BLaER1 (cell line): ENCODE data around the gene MEG3.
A peak's percentile ranks its signal among the peaks of the same experiment; 100 is the strongest.

Source experiments
- H3K27ac ChIP-seq: shearing (Covaris generic); formaldehyde crosslinking; 2 replicates; pipeline ENCODE4 v1.8.1; 2022
- H3K27me3 ChIP-seq: shearing (Covaris generic); formaldehyde crosslinking; 2 replicates; pipeline ENCODE4 v1.8.1; 2022
- H3K36me3 ChIP-seq: shearing (Covaris generic); formaldehyde crosslinking; 2 replicates; pipeline ENCODE4 v1.8.1; 2022
- H3K4me1 ChIP-seq: shearing (Covaris generic); formaldehyde crosslinking; 2 replicates; pipeline ENCODE4 v1.8.1; 2022
- H3K4me2 ChIP-seq: shearing (Covaris generic); formaldehyde crosslinking; 2 replicates; pipeline ENCODE4 v1.8.1; 2022
- H3K4me3 ChIP-seq: shearing (Covaris generic); formaldehyde crosslinking; 2 replicates; pipeline ENCODE4 v1.8.1; 2022
- H3K9ac ChIP-seq: shearing (Covaris generic); formaldehyde crosslinking; 2 replicates; pipeline ENCODE4 v1.8.1; 2022
- H3K9me3 ChIP-seq: shearing (Covaris generic); formaldehyde crosslinking; 2 replicates; pipeline ENCODE4 v1.8.1; 2022
- H4K20me1 ChIP-seq: shearing (Covaris generic); formaldehyde crosslinking; 2 replicates; pipeline ENCODE4 v1.8.1; 2022
- Cebpa-rat ChIP-seq: shearing (Covaris generic); IDR thresholded peaks from 2 replicates; pipeline ENCODE4 v1.8.1; 2022

Gene MEG3

DNA sequence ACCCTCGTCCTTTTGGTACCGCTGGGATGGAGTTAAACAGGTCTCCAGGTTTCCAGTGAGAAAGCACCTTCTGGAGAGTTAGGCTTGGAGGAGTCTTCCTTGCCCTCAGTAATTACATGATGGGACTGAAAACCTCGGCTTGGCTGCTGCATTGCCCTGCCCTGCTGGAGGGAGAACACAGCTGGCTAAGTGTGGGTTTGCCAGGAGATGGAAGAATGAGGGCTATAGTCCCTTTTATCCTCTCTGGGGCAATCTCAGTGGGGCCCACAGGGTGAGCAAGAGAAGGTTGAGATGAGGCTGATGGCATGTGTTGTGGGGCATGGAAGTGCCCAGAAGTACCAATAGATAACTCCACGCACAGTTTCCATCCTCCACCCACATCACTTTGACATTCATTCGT, 23.2 kb upstream of the MEG3 start:
- peaks cover 18% of the 10 kb centered on the region for H3K9me3 ChIP-seq
- no peak overlapping the region for H3K27ac ChIP-seq
- no peaks in the 10 kb centered on the region for H3K27me3 ChIP-seq
- peaks cover 21% of the 10 kb centered on the region for H3K4me1 ChIP-seq
- H3K4me3 ChIP-seq, result no peak overlapping the region
- no peak overlapping the region for H3K4me2 ChIP-seq
- H4K20me1 ChIP-seq, result no peaks in the 10 kb centered on the region
- no peaks in the 10 kb centered on the region for H3K36me3 ChIP-seq
- no peak overlapping the region for H3K9ac ChIP-seq
- no peak for TF ChIP-seq Cebpa-rat

DNA sequence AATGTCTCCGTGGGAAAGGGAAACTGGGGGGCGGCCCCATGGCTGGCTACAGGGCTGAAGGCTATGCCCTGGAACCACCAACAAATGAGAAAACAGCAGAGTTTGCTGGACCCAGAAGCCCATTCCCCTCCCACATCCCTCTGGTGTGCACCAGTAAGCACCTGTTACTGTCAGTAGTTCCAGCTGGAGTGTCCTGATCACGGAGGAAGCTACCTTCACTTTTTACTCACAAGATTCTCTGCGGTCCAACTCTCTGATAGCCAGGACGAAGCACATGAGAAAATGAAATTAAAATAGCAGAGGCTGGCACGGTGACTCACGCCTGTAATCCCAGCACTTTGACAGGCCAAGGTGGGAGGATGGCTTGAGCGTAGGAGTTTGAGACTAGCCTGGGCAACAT, 22.7 kb upstream of the MEG3 start:
- no peak for TF ChIP-seq Cebpa-rat
- no peaks in the 10 kb centered on the region for H3K27me3 ChIP-seq
- peaks cover 21% of the 10 kb centered on the region for H3K4me1 ChIP-seq
- no peak overlapping the region for H3K27ac ChIP-seq
- no peak overlapping the region for H3K9ac ChIP-seq
- no peak overlapping the region for H3K4me3 ChIP-seq
- H4K20me1 ChIP-seq, result no peaks in the 10 kb centered on the region
- H3K36me3 ChIP-seq, result no peaks in the 10 kb centered on the region
- H3K9me3 ChIP-seq, result peaks cover 23% of the 10 kb centered on the region
- H3K4me2 ChIP-seq, result no peak overlapping the region

DNA sequence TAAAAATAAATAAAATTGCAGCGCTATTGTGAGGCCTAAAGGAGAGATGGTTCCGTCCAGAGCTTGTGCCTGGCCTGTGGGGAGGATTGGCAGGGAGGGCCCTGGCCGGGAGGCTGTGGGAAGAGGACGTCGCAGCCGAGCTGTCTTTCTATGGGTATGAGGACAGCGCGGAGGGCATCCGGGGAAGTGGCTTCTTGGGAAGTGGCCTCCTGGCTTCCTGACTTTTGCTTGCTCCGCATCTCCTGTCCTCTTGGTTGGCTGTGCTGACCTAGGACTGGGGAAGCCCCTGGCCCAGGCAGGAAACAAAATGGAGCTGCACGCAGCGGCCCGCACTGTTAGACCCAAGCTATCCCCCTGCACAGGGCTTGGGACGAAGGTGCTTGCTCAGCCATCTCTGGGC, 22.2 kb upstream of the MEG3 start:
- Histone ChIP-seq H3K27me3 (no peaks in the 10 kb centered on the region), H3K9ac (no peak overlapping the region)

DNA sequence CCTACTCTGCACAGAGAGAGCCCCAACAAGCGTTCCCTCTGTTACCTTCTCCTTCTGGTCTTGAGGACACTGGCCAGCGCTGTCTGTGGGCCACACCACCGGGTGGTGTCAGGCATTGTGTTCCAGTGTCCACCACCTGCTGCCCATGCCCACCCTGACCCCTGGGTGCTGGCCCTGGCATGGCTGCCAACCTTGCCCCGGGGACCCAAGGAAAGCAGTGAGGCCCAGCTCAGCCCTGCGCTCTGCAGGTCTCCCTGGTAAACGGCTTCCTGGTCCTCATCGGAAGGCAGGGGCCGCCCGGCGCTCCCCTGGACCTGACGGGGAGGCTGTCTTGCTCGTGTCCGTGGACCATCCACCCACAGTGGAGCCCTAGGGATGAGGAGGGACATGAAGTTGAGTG, 21.8 kb upstream of the MEG3 start:
- H3K4me1 ChIP-seq, result peaks cover 21% of the 10 kb centered on the region
- no peak overlapping the region for H3K27ac ChIP-seq
- no peaks in the 10 kb centered on the region for H4K20me1 ChIP-seq
- H3K36me3 ChIP-seq, result no peaks in the 10 kb centered on the region
- TF ChIP-seq Cebpa-rat, result no peak
- no peak overlapping the region for H3K4me3 ChIP-seq
- no peaks in the 10 kb centered on the region for H3K27me3 ChIP-seq
- no peak overlapping the region for H3K9ac ChIP-seq
- no peak overlapping the region for H3K4me2 ChIP-seq
- peaks cover 32% of the 10 kb centered on the region for H3K9me3 ChIP-seq

More for the DNA sequence above, 22.2 kb upstream of the MEG3 start:
- no peak overlapping the region for H3K4me3 ChIP-seq
- H4K20me1 ChIP-seq, result no peaks in the 10 kb centered on the region
- no peak overlapping the region for H3K27ac ChIP-seq
- no peak for TF ChIP-seq Cebpa-rat
- H3K36me3 ChIP-seq, result no peaks in the 10 kb centered on the region
- H3K4me1 ChIP-seq, result peaks cover 21% of the 10 kb centered on the region
- no peak overlapping the region for H3K4me2 ChIP-seq
- peaks cover 28% of the 10 kb centered on the region for H3K9me3 ChIP-seq

DNA sequence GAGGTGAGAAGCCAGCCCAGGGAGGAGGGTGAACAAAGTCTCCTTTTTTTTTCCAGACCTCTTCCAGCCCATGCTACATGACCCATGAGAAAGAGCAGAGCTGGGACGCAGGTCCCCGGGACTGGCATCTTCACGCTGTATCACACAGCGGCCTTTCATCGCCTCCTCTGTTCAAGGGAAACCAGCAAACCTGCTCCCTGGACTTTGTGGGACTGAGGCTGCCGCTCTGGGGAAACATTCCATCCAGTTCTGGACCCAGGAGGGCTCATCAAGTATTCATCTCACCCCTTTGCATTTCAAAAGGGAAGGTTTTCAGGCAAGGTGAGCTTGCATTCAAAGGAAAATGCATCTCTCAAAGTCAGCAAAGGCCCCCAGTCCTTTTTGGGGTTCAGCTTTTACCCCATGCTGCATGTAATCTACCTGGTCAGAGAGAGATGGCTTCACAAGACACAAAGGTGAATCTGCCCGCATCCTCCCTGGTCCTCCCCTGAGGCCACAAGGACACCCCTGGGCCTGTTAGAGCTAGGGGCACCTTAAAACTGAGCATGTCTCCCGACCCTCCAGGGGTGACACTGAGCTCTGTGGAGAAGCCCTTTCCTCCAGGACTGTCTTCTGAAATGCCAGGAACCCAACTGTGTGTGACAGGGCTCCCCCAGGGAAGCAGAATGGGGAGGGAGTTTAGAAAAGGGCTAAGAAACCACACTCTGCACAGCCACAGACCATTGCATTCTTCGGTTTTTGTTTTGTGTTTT, 21.2 kb upstream of the MEG3 start:
- no peak overlapping the region for H3K27ac ChIP-seq
- no peak overlapping the region for H3K9ac ChIP-seq
- H3K27me3 ChIP-seq, result no peaks in the 10 kb centered on the region
- peaks cover 21% of the 10 kb centered on the region for H3K4me1 ChIP-seq
- H3K4me3 ChIP-seq, result no peak overlapping the region
- H3K4me2 ChIP-seq, result peak overlapping the region; percentile 6; the same call in 1 of the 2 replicates
- H3K9me3 ChIP-seq, result peaks cover 38% of the 10 kb centered on the region
- no peaks in the 10 kb centered on the region for H4K20me1 ChIP-seq
- H3K36me3 ChIP-seq, result no peaks in the 10 kb centered on the region
- no peak for TF ChIP-seq Cebpa-rat

DNA sequence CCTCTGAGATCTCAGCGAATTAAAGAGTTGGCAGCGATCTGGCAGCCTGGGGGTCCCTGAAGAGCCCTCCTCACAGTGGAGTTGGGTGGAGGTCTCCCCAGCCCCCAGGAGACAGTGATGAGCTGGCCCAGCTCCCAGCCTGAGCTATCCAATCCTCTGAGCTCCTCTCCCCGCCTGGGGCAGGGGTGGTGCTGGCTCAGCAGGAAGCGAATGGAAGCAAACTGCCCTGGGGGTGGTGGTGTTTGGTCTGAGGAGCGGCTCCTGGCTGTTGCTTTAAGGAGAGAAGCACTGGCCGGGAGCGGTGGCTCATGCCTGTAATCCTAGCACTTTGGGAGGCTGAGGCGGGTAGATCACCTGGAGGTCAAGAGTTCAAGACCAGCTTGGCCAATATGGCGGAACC, 19.5 kb upstream of the MEG3 start:
- Histone ChIP-seq H3K9me3 (peaks cover 55% of the 10 kb centered on the region), H3K4me1 (peaks cover 17% of the 10 kb centered on the region), H3K4me3 (no peak overlapping the region), H4K20me1 (no peaks in the 10 kb centered on the region), H3K9ac (no peak overlapping the region), H3K27me3 (no peaks in the 10 kb centered on the region), H3K36me3 (no peaks in the 10 kb centered on the region), H3K4me2 (no peak overlapping the region), H3K27ac (no peak overlapping the region)
- TF ChIP-seq Cebpa-rat, result no peak

DNA sequence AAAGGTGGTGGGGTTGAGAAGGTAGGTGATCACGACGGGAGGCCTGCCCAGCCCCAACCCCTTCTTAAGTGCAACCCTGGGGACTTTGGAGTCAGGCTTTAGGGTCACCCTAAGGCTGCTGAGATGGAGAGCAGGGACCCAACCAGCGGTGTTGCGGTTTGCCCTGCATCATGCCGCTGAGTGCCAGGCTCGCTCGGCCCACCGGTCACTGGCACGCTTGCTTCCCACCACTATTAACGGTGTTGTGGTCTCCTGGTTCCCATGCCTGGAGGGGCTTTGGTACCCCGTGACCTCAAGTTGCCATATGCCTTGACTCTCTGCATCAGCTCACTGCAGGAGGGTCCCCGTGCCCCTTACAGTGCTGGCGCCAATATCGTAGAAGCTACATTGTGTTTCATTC, 18.4 kb upstream of the MEG3 start:
- no peak for TF ChIP-seq Cebpa-rat
- Histone ChIP-seq H3K4me1 (peaks cover 8% of the 10 kb centered on the region; the same call in 1 of the 2 replicates), H3K4me2 (no peak overlapping the region), H3K36me3 (no peaks in the 10 kb centered on the region), H3K4me3 (no peak overlapping the region), H3K27ac (no peak overlapping the region), H3K9ac (no peak overlapping the region), H3K27me3 (no peaks in the 10 kb centered on the region), H4K20me1 (no peaks in the 10 kb centered on the region), H3K9me3 (peaks cover 66% of the 10 kb centered on the region)

DNA sequence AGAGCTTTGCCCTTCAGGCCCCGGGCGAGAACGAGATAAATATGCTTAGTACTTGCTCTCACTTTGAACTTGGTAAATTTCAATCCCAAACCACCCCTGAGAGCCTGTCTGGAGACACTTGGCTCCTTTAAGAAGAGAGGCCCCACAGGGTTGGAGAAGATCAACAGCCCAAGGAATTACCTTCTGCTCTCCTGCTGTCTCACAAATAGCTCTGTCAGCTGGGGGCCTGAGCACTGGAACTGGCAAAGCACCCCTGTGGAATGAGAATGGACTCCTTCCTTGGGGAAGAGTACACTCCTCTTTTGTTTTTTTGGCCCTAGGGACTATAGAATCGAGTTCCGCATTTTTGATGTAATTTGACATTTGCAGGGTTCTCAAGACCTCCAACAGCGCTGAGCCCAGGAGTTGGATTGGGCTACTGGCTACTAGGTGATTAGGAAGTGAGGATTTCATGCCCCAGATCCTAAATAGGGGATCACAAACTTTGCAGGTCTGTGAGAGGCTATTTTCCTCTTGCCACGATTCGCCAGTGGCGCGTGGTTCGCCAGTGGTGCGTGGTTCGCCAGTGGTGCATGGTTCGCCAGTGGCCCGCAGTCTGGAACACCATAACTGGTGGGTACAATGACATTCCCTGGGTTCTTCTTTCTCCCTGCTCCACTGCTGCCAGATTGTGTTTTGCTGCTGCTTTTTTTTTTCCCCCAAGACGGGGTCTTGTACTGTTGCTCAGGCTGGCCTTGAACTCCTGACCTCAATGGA, 17.8 kb upstream of the MEG3 start:
- TF ChIP-seq Cebpa-rat, result no peak
- no peak overlapping the region for H3K4me3 ChIP-seq
- H3K36me3 ChIP-seq, result no peaks in the 10 kb centered on the region
- H3K9me3 ChIP-seq, result peaks cover 72% of the 10 kb centered on the region
- H3K27ac ChIP-seq, result no peak overlapping the region
- H3K27me3 ChIP-seq, result no peaks in the 10 kb centered on the region
- H3K4me2 ChIP-seq, result no peak overlapping the region
- no peaks in the 10 kb centered on the region for H4K20me1 ChIP-seq
- no peak overlapping the region for H3K9ac ChIP-seq
- H3K4me1 ChIP-seq, result peaks cover 8% of the 10 kb centered on the region; the same call in 1 of the 2 replicates

DNA sequence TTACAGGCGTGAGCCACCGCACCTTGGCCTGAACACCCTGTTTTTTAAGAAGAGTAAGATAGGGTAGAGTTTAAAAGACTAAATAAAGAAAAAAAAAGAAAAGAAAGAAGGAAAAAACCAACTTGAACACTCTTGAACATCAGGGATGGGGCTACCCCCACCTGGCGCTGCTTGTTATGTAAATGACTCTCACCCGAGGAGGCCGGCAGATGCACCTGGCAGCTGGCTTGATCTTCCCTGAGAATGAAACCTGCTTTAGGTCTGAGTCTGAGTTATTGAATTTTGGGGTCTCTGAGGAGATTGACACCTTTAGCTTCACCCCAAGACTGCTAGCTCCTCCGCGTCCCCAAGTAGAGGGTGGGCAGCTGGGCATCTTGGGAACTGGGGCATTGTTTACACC, 15.5 kb upstream of the MEG3 start:
- TF ChIP-seq Cebpa-rat, result no peak

DNA sequence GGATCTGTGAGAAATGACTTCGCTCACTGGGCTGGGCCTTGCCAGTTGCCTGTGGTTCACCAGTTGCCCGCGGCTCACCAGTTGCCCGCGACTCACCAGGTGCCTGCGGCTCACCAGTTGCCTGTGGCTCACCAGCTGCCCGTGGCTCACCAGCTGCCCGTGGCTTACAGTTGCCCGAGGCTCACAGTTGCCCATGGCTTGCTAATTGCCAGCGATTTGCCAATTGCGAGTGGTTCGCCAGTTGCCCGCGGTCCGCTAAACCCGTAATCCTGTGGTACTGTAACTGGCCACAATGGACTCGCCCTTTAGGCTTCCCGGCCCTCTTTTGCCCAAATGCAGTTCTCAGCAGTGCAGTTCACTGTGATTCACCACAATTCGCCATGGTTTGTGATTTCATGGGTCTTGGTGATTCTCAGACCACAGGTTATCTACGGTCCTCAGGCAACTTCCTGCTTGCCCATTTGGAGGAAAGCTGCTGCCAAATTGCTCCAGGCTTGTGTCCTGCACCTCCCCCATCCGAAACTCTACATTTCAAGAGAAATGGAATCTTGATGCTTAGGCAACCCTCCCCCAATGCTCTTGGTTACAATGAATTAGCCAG, 15.0 kb upstream of the MEG3 start:
- H3K27ac ChIP-seq, result no peak overlapping the region
- H3K27me3 ChIP-seq, result no peaks in the 10 kb centered on the region
- no peaks in the 10 kb centered on the region for H4K20me1 ChIP-seq
- H3K36me3 ChIP-seq, result no peaks in the 10 kb centered on the region
- H3K9ac ChIP-seq, result no peak overlapping the region
- peaks cover 81% of the 10 kb centered on the region for H3K9me3 ChIP-seq
- peak overlapping the region; percentile 26; the same call in 1 of the 2 replicates for H3K4me3 ChIP-seq
- TF ChIP-seq Cebpa-rat, result no peak
- H3K4me2 ChIP-seq, result no peak overlapping the region
- peaks cover 18% of the 10 kb centered on the region for H3K4me1 ChIP-seq

More for the DNA sequence above, 15.5 kb upstream of the MEG3 start:
- Histone ChIP-seq H3K4me3 (no peak overlapping the region; the same call in 1 of the 2 replicates), H3K4me2 (no peak overlapping the region), H3K27ac (no peak overlapping the region), H3K36me3 (no peaks in the 10 kb centered on the region), H3K9me3 (peaks cover 81% of the 10 kb centered on the region), H4K20me1 (no peaks in the 10 kb centered on the region), H3K27me3 (no peaks in the 10 kb centered on the region), H3K9ac (no peak overlapping the region), H3K4me1 (peaks cover 14% of the 10 kb centered on the region)
